ENCODE measurements around the gene LGMN.

The LGMN gene

DNA sequence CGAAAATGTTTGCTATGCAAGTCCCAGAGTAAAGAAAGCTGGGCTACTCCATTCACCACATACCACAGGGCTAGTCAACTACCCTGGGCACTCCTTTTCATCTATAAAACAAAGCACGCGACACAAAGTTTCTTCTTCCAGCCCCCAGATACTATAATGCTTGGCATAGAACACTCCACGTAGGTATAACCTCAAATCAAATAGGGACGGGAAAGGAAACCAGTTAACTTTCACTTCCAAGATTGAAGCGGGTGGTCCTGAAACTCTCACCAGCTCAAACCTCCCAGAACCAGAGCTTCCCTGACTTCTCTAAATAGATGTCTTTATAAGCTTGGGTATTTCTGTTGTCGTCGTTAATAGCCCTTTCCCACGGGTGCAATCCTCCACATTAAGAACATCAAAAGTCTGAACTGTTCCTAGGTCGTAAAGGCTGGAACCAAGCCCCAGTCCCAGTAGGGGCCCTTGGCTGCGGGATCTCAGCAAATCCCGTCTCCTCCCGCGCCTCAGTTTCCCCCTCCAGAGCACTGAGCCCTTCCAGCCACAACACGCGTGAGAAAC is 647 bp downstream of the LGMN start:
- Histone ChIP-seq H3K9me3 (ENCODE audit: control insufficient read depth, insufficient read depth, low read length) (no peaks in the 10 kb centered on the region; the same call in 1 of the 2 replicates), H3K36me3 (ENCODE audit: control insufficient read depth, low read length) (no peaks in the 10 kb centered on the region), H3K27me3 (ENCODE audit: control insufficient read depth, low read length) (no peaks in the 10 kb centered on the region; the same call in 1 of the 2 replicates), H3K4me1 (ENCODE audit: control insufficient read depth, low read length) (peaks cover 30% of the 10 kb centered on the region), H3K9me2 (replicated peaks; ENCODE audit: control insufficient read depth, low read length) (no peaks in the 10 kb centered on the region), H3K79me2 (ENCODE audit: control insufficient read depth, low read length) (no peaks in the 10 kb centered on the region), H3F3A (ENCODE audit: control insufficient read depth, insufficient read depth) (no peaks in the 10 kb centered on the region), H4K20me1 (ENCODE audit: control insufficient read depth, insufficient read depth, low read depth, low read length) (no peaks in the 10 kb centered on the region), H3K4me3 (ENCODE audit: low read length) (no peak overlapping the region), H3K4me2 (ENCODE audit: low read length) (no peak overlapping the region), H3K27ac (ENCODE audit: low read depth, low read length) (no peak overlapping the region)
- TF ChIP-seq EZH2phosphoT487 (IDR thresholded peaks at IDR 0.05; ENCODE audit: borderline replicate concordance, low read length) = no peak
- TF ChIP-seq, protein P1, sequence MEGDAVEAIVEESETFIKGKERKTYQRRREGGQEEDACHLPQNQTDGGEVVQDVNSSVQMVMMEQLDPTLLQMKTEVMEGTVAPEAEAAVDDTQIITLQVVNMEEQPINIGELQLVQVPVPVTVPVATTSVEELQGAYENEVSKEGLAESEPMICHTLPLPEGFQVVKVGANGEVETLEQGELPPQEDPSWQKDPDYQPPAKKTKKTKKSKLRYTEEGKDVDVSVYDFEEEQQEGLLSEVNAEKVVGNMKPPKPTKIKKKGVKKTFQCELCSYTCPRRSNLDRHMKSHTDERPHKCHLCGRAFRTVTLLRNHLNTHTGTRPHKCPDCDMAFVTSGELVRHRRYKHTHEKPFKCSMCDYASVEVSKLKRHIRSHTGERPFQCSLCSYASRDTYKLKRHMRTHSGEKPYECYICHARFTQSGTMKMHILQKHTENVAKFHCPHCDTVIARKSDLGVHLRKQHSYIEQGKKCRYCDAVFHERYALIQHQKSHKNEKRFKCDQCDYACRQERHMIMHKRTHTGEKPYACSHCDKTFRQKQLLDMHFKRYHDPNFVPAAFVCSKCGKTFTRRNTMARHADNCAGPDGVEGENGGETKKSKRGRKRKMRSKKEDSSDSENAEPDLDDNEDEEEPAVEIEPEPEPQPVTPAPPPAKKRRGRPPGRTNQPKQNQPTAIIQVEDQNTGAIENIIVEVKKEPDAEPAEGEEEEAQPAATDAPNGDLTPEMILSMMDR (IDR thresholded peaks at IDR 0.05; ENCODE audit: low read depth, low read length, poor library complexity, severe bottlenecking) = no peak

DNA sequence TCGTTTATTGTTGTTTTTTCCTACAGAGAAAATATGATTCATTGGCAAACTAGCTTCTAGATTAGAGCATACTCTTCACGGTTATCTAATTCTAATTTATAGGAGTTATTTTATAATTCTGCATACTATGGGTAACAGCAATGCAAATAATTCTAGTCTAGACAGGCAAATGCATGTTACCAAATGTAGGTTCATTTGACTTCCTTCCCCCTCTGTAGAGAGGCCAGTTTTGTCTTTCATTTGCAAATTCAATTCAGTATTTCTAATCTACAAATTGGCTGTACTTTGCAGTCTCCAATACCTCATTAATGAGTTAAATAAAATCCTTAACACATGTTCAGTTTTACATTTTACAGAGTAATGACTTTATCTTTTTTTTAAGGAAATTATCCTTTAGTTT is 4.2 kb downstream of the LGMN start:
- Histone ChIP-seq H3K4me2 (ENCODE audit: low read length) (peak overlapping the region; percentile 43), H4K20me1 (ENCODE audit: control insufficient read depth, insufficient read depth, low read depth, low read length) (no peaks in the 10 kb centered on the region), H3K4me3 (ENCODE audit: low read length) (no peak overlapping the region), H3K9me3 (ENCODE audit: control insufficient read depth, insufficient read depth, low read length) (no peaks in the 10 kb centered on the region), H3K36me3 (ENCODE audit: control insufficient read depth, low read length) (no peaks in the 10 kb centered on the region), H3K9me2 (replicated peaks; ENCODE audit: control insufficient read depth, low read length) (no peaks in the 10 kb centered on the region), H3F3A (ENCODE audit: control insufficient read depth, insufficient read depth) (no peaks in the 10 kb centered on the region), H3K79me2 (ENCODE audit: control insufficient read depth, low read length) (no peaks in the 10 kb centered on the region), H3K4me1 (ENCODE audit: control insufficient read depth, low read length) (peaks cover 16% of the 10 kb centered on the region), H3K27ac (ENCODE audit: low read depth, low read length) (no peak overlapping the region), H3K27me3 (ENCODE audit: control insufficient read depth, low read length) (no peaks in the 10 kb centered on the region; the same call in 1 of the 2 replicates)
- TF ChIP-seq, protein P1 (IDR thresholded peaks at IDR 0.05; ENCODE audit: low read depth, low read length, poor library complexity, severe bottlenecking) = no peak
- no peak for TF ChIP-seq EZH2phosphoT487 (IDR thresholded peaks at IDR 0.05; ENCODE audit: borderline replicate concordance, low read length)

DNA sequence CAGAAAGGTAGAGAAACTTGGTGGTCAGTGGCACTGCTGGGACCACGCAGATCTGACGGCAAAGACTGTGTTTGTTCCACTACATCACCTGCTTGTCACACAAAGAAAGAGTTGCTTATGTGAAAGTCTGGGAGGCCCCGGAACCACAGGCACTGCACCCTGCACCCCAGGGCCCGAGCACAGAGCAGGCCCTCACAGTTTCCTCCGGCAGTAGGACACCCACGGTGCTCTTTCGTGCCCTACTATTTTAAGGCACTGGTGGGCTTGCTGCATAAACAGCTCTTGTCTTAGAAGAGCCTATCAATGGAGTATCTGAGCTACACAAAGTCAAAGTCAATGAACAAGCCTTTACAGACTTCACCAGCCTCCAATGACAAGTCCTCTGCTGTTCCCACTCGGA is 8.0 kb downstream of the LGMN start:
- H3K36me3 ChIP-seq (ENCODE audit: control insufficient read depth, low read length) = no peaks in the 10 kb centered on the region
- no peak for TF ChIP-seq EZH2phosphoT487 (IDR thresholded peaks at IDR 0.05; ENCODE audit: borderline replicate concordance, low read length)
- TF ChIP-seq, protein P1 (IDR thresholded peaks at IDR 0.05; ENCODE audit: low read depth, low read length, poor library complexity, severe bottlenecking) = no peak
- H3K4me2 ChIP-seq (ENCODE audit: low read length) = no peak overlapping the region
- no peaks in the 10 kb centered on the region for H3K9me3 ChIP-seq (ENCODE audit: control insufficient read depth, insufficient read depth, low read length)
- no peaks in the 10 kb centered on the region for H3K27me3 ChIP-seq (ENCODE audit: control insufficient read depth, low read length)
- H3K79me2 ChIP-seq (ENCODE audit: control insufficient read depth, low read length) = no peaks in the 10 kb centered on the region
- no peak overlapping the region for H3K4me3 ChIP-seq (ENCODE audit: low read length)
- H3K9me2 ChIP-seq (replicated peaks; ENCODE audit: control insufficient read depth, low read length) = no peaks in the 10 kb centered on the region
- H4K20me1 ChIP-seq (ENCODE audit: control insufficient read depth, insufficient read depth, low read depth, low read length) = no peaks in the 10 kb centered on the region
- H3K27ac ChIP-seq (ENCODE audit: low read depth, low read length) = no peak overlapping the region
- peaks cover 19% of the 10 kb centered on the region for H3K4me1 ChIP-seq (ENCODE audit: control insufficient read depth, low read length)
- no peaks in the 10 kb centered on the region for H3F3A ChIP-seq (ENCODE audit: control insufficient read depth, insufficient read depth)
